Activated CD4-positive, alpha-beta T cell treated with anti-CD3 and anti-CD28 coated beads, Interleukin-10, Interleukin-2, amounts not matched to agents 100 ng/mL and 50 ng/mL, durations not matched to agents 16 hours and 8 hours (primary cell): ENCODE data around the gene CCL28.
"Not testable (repeated sequence)": the region's sequence is repeated elsewhere in the genome, so short reads cannot be mapped to it uniquely, and the experiment has no call there.

Source experiments
- DNase-seq: peaks from one replicate; pipeline ENCODE4 v3.0.0-alpha.2; 2020

Gene CCL28, protein sequence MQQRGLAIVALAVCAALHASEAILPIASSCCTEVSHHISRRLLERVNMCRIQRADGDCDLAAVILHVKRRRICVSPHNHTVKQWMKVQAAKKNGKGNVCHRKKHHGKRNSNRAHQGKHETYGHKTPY

DNA sequence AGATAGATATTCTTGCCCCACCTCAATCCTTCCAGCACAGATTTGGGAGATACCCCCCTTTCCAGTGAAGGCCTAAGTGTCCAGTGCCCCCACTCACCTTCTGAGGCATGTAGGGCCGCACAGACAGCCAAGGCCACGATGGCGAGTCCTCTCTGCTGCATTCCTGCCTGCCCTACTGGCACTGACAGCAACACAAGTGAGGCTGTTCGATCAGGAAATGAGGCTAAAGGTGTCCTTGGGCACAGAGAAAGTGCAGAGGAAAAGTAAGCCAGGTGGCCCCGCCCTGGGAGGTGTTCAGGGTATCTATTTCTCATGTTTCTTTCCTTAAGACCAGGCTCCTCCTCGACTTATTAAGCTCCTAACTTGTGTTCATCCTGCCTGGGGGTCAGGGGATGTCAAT, at the start of gene CCL28:
TSS of gene CCL28 (minus strand) at position 236 of the 400 bp plus-strand sequence. CDS start at position 161, 75 bp downstream.
- no peak for DNase-seq

DNA sequence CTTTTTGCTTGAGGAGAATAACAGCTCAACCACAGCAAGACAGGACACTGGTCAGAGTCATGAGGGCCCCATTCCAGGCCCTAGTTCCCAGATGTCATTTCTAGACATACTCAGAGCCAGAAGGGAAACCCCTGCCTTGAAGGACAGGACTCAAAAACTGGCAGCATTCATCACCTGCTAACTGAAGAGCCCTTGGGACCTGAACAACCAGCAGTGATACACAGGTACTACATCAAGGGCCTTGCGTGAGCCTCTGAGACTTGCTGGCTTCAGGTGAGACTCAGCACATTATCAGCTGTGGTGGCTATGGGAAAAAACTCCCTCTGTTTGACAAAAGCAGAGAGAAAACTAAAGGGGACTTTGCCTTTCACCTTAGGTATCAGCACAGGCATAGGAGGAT, 48.9 kb upstream of the CCL28 start:
- no peak for DNase-seq

DNA sequence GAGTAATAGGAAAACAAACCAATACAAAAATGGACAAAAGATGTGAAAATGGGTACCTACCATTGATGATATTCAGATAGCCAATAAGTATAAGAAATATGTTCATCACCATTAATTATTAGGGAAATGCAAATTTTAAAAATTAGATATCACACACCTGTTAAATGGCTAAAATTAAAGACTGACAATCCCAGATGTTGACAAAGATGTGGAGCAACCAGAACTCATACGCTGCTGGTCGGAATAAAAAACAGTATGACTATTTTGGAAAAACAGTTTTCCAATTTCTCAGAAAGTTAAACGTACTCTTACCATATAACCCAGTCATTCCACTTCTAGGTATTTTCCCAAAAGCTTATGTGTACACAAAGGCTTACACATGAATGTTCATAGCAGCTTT, 44.4 kb upstream of the CCL28 start:
- no peak for DNase-seq

DNA sequence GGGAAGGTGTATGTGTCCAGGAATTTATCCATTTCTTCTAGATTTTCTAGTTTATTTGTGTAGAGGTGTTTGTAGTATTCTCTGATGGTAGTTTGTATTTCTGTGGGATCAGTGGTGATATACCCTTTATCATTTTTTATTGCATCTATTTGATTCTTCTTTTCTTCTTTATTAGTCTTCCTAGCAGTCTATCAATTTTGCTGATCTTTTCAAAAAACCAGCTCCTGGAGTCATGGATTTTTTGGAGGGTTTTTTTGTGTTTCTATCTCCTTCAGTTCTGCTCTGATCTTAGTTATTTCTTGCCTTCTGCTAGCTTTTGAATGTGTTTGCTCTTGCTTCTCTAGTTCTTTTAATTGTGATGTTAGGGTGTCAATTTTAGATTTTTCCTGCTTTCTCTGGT, 29.4 kb upstream of the CCL28 start:
- not testable (repeated sequence) for DNase-seq

DNA sequence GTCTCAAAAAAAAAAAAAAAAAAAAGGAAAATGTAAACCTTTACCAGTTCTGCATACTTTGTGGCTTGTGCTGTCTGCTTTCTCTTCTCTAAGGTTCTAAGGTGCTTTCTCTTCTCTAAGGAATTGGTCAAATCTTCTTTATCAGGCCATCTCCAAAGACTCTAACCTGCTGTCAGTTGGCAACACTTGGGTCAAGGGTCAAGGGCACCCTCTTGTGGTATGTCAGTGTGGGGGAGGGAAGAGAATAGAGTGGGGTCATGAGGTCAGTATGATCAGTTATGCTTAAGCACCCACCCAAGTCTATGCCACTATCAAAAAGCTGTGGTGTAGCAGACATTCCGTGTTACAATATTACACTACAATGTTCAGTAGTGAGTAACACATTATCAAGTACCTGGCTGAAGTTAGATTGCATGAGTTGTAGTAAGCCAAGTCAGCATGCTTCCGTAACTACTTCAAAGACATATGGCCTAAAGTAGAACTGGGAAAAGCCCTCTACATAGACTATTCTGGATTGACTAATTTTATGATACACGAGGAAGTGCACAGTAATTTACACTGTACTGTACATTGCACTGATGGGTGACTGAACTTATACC, 25.0 kb upstream of the CCL28 start:
- DNase-seq, result no peak

DNA sequence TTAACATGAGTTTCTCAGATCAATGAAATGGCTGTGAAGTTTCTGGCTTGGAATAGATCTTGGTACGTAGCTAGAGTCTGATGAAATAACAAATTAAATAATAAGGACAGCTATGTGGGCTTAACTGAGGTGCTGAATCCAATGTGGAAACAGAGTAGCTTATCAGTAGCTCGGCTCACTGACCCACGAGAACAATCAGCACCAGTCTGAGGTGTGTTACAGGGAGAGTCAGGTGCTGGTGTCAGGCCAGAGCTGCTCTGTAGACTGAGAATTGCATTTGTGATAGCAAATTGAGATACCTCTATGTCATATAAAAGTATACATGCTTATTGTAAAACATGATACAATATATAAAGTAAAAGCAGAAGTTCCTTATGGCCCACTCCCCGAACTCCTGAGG, 21.2 kb upstream of the CCL28 start:
- DNase-seq, result no peak

DNA sequence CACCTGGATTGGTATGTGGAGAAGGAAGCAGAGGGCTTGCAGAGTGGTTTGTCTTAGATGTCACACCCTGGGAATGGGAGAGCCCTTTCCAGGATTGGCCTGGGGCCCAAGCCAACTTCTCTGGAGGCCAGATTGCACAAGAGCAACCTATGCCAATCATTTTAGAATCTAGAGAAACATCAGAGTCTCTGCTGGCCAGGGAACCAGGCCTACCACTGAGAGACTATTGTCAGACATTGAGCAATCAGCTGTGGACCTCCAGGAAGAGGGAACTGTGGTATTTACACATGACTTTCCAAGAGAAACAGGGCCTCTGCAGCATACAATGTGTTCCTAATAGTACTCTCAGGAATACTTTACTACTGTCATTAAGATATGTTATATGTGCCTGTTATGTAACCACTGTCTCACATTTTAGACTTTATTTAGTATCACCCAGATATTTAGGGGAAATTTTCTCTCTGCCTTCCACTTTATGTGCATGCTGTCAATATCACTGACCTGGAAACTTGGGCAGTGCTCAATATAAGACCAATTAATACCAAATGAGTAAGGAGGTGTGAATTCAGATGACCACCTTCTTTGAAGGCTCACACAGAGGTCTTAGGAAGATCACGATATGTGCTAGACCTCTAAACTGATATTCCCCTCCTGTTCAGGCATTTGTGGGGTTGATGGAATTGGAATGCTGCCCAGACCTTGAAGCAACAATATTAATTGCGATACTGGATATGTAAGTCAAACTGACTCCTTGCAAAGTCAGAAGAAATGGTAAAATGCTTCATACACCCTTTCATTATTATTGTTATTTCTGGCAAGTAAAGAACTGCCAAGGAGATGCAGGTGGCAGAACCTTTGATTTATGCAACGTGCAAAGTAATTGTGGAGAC, 20.5 kb upstream of the CCL28 start:
- DNase-seq, result no peak

DNA sequence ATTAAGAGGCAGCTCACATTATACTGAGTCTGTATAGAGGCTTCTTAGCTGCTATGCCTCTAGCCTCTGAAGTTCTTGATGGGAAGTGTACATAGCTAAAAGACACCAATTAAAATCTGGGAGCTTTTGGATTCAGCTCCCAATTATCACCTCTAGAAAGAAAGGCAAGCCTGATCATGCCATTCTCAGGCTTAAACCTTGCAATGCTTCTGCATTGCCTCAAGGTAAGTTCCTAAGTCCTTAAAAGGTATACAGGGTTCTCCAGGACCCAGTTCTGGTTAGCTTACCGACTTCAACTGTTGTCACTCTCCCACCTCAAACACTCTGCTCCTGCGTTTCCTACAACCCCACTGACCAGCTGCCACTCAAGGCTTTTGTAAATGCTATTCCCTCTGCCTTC, 17.5 kb upstream of the CCL28 start:
- DNase-seq, result no peak

DNA sequence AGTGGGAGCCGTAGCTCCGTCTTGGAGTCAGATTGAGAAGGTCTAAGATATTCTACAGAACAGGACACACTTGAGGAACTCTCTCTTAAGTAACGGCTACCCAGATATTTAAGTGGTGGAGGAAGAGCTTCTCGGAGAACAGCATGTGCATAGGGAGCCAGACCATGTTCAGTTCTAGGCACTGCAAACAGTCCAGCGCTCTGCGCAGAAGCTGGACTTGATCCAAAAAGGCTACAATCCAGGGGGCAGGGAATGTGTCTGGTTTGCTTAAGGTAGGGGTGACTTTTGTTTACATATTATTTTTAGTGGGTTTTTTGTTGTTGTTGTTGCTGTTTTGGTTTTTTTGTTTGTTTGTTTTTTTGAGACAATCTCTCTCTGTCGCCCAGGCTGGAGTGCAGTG, 16.8 kb upstream of the CCL28 start:
- no peak for DNase-seq

DNA sequence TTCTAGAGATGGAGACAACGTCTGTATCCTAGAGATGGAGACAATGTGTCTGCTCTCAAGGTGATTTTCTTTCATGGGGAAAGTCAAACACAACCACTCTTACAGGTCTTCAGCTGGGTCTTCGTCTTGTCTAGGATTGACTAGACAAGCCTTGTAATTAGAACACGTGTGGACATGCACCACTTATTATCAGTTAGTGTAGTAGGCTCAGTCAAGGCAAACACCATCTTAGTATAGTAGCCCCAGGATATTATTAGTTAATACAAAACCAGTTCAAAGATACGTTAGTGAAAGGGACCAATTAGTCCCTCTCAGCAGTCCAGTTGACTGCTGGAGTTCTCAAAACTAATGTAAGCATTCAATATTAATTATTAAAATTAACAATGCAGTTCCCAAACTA, 15.1 kb upstream of the CCL28 start:
- DNase-seq, result no peak

DNA sequence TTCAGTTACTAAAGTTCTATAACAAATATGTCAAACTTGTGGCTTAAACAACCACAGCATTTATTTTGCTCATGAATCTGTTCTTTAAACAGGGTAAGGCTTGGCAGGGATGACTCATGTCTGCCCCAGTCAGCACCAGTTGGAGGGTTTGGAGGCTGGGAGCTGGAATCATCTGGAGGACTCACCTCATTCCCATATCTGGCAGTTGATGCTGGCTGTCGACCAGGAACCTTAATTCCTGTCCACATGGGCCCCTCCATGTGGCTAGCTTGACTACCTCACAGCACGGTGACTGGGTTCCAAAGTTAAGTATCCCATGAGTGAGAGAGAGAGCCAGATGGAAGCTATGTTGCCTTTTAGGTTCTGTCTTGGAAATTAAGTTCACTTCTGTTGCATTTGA, 13.8 kb upstream of the CCL28 start:
- DNase-seq, result no peak

DNA sequence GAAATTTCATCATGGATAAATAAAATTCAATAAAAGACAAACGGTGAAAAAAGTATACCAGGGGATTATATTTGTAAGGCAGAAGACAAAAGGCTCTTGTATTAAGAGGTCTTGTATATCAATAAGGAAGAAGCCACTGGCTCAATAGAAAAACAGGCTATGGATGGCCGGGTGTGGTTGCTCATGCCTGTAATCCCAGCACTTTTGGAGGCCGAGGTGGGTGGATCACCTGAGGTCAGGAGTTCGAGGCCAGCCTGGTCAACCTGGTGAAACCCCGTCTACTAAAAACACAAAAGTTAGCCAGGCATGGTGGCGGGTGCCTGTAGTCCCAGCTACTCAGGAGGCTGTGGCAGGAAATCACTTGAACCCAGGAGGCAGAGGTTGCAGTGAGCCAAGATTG, 10.9 kb upstream of the CCL28 start:
- DNase-seq, result not testable (repeated sequence)

DNA sequence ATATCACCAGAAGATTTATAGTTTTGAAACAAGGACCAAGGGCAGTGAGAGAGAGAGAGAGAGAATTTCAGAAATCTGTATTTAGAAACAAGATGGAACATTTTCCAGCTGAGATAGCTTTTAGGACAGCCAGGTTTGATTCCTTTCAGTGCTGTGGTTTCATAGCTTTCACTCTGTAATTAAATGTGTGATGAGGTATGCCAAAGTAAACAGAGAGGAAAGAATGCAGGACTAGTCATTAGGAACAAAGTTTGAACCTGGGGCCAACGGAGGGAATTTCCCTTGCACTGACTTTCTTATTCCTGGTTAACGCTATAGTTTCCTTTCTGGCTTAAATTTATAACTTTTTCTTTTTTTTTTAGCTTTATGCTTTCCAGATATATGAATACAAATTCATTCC, 10.0 kb upstream of the CCL28 start:
- no peak for DNase-seq

DNA sequence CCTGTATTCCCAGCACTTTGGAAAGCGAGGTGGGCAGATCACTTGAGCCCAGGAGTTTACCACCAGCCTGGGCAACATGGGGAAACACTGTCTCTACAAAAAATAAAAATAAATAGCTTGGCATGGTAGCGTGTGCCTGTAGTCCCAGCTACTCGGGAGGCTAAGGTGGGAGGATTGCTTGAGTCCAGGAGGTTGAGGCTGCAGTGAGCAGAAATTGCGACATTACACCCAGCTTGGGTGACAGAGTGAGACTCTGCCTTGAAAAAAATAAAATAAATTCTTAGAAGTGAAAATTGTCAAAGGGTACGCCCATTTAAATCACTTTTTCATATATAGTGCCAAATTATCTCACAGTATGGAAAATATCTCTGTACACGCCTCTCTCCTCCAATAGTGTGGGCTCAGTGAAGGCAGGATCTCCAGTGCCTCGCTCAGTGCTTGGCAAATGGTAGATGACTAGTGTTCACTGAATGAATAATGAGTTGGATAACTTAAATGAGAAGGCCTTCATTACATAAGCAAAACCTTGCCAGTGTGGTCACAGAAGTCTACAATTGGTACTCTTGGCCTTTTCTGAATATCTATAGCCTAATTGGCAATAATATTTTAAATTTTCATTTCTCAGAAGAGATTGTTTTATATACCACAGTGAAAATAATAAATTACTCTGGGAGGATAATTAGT, 9.4 kb upstream of the CCL28 start:
- DNase-seq, result no peak

DNA sequence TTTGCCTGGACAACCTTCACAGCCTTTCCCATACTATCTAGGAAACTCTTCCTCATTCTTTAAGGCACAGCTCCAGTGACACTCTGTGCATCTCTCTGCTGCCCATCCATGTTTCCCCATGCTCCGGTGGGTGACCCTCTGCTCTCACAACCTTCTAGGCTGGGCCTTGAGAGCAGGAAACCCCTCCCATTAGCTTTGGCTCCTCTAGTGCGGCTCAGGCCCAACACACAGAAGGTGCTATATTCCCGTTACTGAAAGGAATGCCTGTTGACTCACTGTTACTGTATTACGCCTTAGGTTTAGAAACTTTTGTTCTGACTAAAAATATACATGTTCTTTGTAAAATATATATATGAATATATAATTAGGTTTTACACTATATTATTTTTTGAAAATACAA, 8.1 kb upstream of the CCL28 start:
- no peak for DNase-seq

DNA sequence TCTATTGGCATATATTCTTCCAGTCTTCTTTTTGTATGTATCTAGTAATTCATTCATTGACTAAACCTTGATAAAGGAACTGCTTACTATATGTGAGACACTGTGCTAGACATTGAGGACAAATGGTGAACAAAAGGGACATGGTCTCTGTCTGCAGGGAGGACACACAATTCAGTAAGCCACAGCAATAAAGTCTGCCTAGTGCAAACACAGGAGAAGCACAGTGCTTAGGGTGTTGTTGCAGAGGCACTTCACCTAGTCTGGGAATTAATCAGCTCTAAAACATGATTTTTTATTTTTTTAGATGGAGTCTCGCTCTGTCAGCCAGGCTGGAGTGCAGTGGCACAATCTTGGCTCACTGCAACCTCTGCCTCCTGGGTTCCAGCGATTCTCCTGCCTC, 6.4 kb upstream of the CCL28 start:
- DNase-seq, result no peak

DNA sequence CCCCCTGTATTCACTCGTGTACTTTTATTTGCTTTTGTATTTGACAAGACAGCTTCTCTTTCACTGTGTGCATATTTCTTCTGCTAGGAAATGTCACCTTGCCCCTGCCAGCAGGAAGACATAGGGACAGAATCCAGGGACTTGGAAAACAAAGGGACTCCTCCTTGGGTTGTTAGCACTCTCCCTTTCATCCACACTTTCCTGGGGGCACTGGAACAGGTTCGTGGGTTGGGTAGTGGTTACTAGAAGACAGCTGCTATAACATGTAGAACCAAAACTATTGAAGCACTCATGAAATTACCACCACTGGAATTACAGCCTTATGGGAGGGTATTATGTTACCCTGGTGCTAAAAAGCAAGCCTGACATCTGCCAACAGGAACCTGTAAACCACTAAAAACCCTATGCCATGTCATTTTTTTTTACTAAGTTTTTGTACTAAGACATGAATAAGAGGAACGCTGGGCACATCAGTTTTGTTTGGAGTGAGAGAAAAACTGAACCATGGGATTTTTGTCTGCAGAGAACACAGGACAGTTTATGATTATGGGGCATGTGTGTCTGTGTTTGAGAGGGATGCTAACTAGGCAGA, 4.7 kb upstream of the CCL28 start:
- DNase-seq, result no peak

DNA sequence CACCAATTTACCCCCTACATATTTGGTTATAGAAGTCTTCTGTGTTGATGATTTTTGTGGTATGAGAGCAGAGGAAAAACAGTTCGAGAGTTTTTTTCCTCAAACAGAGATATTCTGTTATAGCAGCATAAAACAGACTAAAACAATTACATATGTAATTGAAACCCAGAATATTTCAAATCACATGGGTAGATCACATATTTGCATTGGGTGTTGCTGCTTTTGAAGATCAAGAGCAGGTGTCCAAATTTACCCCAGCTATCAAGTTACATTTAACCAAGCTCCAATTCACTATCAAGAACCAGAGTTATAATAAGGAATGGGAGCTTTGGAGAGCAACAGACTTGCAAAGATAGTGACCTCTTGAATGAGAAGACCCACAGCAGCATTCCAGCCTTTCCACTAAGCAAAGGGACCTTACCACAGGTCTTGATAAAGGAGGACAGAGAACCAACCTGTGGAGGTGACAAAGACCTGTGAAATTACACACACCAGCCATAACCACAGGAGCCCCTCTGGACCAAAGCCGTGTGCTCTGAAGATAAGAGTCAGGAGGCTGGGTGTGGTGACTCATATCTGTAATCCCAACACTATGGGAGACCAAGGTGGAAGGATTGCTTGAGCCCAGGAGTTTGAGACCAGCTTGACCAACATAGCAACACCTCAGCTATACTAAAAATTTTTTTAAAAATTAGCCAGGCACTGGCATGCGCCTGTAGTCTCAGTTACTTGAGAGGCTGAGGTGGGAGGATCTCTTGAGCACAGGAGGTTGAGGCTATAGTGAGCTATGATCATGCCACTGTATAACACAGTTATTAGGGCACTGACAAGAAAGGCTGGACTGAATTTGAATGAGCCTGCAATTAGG, 4.0 kb upstream of the CCL28 start:
- DNase-seq, result no peak

DNA sequence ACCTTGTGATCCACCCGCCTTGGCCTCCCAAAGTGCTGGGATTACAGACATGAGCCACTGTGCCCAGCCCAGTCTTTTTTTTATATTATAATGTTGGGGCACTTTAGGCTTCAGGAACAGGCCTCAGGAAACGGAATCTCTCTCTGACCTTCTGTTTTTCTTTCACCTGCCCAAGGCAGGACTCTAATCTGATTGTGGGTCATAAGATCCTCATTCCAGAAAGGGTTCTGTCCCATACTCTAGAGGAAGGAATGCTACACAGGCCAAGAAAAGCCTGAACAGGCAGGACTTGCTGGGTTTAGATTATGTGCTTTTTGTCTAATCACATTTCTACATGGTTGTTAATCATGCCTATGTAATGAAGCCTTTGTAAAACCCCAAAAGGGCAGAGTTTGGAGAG, 1.8 kb upstream of the CCL28 start:
- DNase-seq, result no peak

DNA sequence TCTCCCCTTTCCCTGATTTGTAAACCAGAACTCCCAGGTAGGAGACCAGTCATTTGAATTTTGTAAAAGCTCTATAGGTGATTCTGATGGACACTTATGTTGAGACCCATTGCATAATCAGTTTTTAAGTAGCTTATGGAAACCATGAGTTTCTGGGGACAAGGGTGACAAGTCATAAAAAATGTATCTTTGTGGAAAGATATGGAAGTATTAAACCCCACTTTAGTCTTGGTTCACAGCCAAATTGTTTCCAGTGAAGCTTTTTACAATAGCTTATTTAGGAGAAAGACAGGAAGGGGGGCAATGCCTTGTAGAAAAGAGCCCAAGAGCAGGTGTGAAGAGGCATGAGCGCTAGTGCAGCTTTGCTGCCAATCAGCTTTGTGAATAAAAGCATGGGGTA, 453 bp upstream of the CCL28 start:
- DNase-seq, result no peak

DNA sequence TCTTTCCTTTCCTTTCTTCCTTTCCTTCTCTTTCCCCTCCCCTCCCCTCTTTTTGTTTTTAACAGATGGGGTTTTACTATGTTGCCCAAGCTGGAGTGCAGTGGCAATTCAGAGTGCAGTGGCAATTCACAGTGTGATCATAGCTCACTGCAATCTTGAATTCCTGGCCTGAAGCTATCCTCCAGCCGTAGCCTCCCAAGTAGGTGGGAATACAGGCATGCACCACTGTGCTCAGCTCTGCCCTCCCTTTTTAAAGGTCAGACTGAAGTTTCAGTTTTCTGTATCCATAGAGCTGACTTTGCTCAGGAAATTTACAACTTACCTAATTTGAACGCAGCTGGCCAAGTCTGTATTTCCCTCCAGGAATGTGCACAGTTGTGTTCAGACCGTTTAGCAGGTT, 696 bp downstream of the CCL28 start:
- DNase-seq, result no peak

DNA sequence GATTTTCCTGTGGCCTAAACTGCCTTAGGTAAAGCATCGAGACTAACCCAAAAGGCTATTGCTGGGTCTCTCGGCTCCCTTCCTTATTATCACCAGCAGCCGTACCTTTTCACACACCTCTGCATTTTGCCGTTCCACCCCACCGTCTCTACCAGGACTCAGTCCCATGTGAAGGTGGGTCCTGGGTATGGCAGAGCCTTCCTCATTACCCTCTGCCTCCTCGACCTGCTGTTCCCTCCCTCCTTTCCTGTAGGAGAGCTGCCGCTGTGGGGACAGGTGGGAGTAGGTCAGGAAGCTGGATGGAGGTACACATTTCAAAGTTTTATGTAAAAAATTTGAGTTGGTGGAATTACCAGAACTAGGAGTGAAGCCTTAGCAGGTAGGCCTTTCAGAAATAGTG, 1.8 kb downstream of the CCL28 start:
- DNase-seq, result no peak
